LNCAP (cell line): ENCODE measurements around the gene DNAL4.

Experiments used
- TF ChIP-seq, protein P1 (sequence below): fragments of 450-650 bp; IDR thresholded peaks from 2 replicates; pipeline ENCODE4 v1.5.1; 2017; ENCODE audit warnings: mild to moderate bottlenecking

DNAL4 gene

DNA sequence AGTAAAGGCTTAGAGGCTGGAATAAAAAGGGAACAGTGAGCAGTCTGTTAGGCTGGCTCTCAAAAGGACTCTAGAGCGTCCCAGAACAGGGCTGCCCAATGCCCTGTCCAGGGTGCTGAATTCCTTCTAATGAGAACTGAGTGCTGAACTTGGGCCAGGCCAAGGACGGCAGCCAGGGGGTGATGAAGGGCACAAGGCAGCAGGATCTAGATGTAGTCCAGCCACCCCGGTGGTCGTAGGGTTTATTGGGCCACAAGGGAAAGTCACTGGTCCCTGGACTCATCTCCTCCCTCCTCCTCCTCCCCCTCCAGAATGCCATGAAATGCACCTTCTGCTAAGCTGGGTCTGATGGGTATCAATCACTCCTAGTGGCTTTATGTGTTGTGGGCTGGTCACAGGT, 30.6 kb upstream of the DNAL4 start:
- TF ChIP-seq, protein P1, sequence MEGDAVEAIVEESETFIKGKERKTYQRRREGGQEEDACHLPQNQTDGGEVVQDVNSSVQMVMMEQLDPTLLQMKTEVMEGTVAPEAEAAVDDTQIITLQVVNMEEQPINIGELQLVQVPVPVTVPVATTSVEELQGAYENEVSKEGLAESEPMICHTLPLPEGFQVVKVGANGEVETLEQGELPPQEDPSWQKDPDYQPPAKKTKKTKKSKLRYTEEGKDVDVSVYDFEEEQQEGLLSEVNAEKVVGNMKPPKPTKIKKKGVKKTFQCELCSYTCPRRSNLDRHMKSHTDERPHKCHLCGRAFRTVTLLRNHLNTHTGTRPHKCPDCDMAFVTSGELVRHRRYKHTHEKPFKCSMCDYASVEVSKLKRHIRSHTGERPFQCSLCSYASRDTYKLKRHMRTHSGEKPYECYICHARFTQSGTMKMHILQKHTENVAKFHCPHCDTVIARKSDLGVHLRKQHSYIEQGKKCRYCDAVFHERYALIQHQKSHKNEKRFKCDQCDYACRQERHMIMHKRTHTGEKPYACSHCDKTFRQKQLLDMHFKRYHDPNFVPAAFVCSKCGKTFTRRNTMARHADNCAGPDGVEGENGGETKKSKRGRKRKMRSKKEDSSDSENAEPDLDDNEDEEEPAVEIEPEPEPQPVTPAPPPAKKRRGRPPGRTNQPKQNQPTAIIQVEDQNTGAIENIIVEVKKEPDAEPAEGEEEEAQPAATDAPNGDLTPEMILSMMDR, result peak; percentile 26; the same call in 1 of the 2 replicates

DNA sequence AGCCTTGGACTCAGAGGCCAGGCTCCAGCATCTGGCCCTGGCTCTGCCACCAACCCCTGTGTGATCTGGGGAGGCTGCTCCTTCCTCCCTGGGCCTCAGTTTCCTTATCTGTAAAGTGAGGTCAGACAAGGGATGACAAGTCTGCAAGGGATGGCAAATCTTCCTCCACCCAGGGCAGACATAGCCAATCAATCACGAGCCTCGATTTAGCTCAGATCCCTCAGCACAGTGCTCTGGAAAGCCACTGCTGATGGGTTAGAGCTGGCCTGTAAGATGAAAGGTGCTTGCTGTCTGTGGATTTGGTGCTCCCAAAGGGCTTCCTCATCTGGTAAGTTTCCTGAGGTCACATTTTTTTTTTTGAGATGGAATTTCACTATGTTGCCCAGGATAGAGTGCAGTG, 29.7 kb upstream of the DNAL4 start:
- TF ChIP-seq, protein P1, result no peak

DNA sequence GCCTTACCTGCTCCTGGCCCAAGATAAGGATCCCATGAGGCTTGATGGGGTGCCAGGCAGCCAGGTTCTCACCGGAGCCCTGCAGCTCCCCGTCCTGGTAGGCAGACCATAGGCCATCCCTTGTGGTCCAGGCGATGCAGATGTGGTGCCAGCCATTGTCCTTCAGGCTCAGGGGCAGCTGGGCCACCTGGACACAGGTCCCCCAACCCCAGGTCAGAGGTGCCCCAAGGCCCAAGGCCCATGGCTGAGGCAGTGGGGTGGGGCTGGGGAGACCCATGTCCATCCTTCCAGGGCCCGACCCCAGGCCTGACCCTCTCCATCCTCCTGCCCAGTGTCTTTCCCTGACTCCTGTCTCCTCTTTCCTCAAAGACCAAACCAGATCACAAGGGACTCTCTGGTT, 29.1 kb upstream of the DNAL4 start:
- TF ChIP-seq, protein P1, result no peak

DNA sequence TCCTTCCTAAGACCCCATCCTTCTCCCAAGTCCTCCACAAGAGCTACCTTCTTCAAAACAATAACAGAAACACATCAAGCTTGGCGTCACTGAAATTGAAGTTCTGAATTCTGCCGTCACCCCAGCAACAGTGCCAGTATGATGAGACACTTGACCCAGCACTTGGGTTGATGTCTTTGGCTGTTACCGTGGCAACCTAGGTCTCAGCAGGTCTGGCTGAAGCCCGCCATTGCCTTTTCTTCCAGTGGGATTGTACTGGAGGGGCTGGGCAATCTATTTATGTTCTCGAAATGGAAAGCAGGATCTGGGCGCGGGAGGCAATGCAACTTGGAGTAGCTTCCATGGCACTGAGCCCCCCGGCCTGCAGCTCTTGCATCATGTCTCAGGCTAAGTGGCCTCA, 26.1 kb upstream of the DNAL4 start:
- TF ChIP-seq, protein P1, result no peak

DNA sequence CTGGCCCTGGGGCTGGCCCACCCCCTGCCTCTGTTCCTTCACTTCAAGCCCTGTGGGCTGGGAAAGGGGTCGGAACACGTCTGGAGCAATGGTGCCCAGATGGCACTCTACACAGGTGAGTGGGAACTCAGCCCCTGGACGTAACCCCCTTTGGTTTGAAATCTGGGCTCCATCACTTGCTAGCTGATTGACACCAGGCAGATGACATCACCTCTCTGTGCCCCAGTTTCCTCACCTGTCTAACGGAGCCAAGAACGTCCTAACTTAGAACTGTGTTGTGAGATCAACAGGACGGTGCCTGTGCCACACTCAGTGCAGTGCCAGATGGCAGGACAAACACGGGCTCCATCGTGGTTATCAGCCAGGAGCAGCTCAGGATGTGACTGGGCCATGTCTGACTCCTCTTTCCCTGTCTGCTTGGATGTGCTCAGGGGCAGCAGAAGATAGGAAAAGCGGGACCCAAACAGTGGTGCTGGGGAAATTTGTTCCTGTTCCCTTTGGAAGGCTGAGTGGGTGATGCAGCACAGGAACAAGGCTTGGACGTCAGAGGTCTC, 25.5 kb upstream of the DNAL4 start:
- TF ChIP-seq, protein P1, result no peak

DNA sequence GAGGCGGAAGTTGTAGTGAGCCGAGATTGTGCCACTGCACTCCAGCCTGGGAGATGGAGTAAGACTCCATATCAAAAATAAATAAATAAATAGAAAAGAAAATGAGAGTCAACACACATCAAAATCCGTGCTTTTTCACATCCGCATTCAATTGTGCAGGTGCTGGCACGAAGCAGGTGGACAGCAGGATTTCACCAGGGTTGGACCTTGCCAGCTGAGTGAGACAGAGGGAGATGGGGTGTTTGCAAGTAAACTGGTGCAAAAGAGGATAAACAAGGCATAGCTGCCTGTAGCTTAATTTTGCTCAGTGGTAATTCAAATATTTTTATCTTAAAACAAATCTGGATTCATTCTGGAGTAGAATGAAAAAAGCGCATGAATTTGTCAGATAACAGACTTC, 23.3 kb upstream of the DNAL4 start:
- TF ChIP-seq, protein P1, result no peak

DNA sequence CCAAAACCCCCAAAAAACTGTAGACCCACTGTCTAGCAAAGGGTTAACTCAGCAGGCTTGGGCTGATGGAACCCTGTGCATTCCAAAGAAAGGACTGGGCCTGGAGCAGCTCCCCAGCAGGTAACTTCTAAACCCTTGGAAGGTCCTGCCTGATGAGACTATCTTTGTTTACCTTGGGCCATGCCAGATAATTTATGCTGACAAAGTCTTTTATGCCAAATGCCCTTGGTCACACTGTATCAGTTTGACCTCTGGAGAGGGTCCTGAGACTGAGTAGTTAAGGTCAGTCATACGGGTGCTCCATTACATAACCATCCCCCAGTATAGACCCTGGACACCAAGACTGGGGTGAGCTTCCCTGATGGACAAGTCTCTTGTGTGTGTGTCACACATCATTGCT, 21.9 kb upstream of the DNAL4 start:
- TF ChIP-seq, protein P1, result no peak

DNA sequence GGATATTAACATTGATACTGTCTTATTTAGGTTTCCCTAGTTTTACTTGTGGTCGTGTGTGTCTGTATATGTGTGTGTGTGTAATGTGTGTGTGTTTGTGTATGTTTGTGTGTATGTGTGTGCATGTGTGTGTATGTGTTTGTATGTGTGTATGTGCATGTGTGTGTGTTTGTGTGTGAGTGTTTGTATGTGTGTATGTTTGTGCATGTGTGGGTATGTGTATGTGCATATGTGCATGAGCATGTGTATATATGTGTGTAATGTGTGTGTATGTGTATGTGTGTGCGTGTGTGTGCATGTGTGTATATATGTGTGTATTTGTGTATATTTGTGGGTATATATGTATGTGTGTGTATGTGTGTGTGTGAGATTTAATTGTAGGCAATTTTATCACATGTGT, 17.3 kb upstream of the DNAL4 start:
- TF ChIP-seq, protein P1, result no peak
